ENCODE data around the gene CSF2.

The CSF2 gene

DNA sequence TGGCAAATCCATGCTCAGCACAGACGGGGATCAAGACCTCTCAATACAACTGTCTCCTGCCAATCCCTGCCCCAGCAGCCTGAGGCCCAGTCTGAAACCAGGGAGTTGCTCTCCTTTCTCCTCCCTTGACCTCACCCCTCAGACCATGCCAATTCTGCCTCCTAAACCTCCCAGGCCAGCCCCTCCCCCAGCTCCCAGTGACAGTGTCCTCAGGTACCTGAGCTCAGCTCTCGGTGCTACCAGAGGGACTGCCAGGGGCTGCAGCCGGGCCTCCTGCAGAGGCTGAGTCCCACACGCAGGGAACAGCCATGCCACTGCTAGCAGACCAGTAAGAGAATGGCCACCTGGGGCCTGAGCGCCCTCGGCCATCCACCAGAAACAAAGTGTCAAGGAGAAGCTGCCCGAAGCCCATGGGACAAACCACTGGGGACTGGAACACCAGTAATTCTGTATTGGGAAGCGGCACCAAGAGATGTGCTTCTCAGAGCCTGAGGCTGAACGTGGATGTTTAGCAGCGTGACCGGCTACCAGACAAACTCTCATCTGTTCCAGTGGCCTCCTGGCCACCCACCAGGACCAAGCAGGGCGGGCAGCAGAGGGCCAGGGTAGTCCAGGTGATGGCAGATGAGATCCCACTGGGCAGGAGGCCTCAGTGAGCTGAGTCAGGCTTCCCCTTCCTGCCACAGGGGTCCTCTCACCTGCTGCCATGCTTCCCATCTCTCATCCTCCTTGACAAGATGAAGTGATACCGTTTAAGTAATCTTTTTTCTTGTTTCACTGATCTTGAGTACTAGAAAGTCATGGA lies 13.7 kb upstream of the CSF2 start:
- no peaks in the 10 kb centered on the region for H3K36me3 ChIP-seq (ENCODE audit: control insufficient read depth in 1 of 2, insufficient read depth in 2 of 2, low read depth in 1 of 2, low read length in 2 of 2)

GRCh38 chr5:132060501-132061161 lies 13.0 kb upstream of the CSF2 start, which contains the start of gene IL3:
TSS of gene IL3 (plus strand) at chr5:132060655. CDS start at chr5:132060707, 52 bp downstream.
- Histone ChIP-seq H3K9ac (ENCODE audit: low read length) (no peak within 1 kb of the TSS), H4K91ac (ENCODE audit: low read length) (no peak within 1 kb of the TSS), H3K4me3 (ENCODE audit: insufficient read depth in 1 of 2, low read depth in 1 of 2, low read length in 2 of 2) (no peak within 1 kb of the TSS), H3K9me3 (ENCODE audit: control insufficient read depth, low read length) (no peaks in the 10 kb centered on the region), H2AK5ac (ENCODE audit: low read length, severe bottlenecking) (no peak within 1 kb of the TSS), H4K8ac (ENCODE audit: low read length) (no peak within 1 kb of the TSS), H3K27me3 (ENCODE audit: control insufficient read depth in 1 of 2, insufficient read depth in 1 of 2, low read length in 2 of 2) (peaks cover 7 to 11% of the 10 kb centered on the region in 2 experiments), H3K23ac (ENCODE audit: low read length in 2 of 2) (no peak within 1 kb of the TSS), H2BK12ac (ENCODE audit: low read length in 2 of 2) (no peak within 1 kb of the TSS), H3K4me1 (ENCODE audit: control insufficient read depth, insufficient read depth, low read depth, low read length) (peaks cover 3% of the 10 kb centered on the region), H2AFZ (ENCODE audit: low read depth, low read length) (no peak within 1 kb of the TSS), H3K18ac (ENCODE audit: low read depth in 1 of 2, low read length in 2 of 2) (no peak within 1 kb of the TSS), H3K36me3 (ENCODE audit: control insufficient read depth in 1 of 2, insufficient read depth in 2 of 2, low read depth in 1 of 2, low read length in 2 of 2) (no peaks in the 10 kb centered on the region), H2BK120ac (ENCODE audit: low read depth, low read length) (no peak within 1 kb of the TSS), H3K79me1 (replicated peaks; ENCODE audit: low read length, poor library complexity, severe bottlenecking) (no peaks in the 10 kb centered on the region), H2BK5ac (ENCODE audit: low read depth, low read length, poor library complexity, severe bottlenecking) (no peak within 1 kb of the TSS), H3K4ac (ENCODE audit: low read depth in 1 of 2, low read length in 2 of 2) (no peak within 1 kb of the TSS), H2BK15ac (ENCODE audit: low read depth, poor library complexity, severe bottlenecking) (no peak within 1 kb of the TSS), H3K4me2 (ENCODE audit: low read length, poor library complexity, severe bottlenecking) (no peak within 1 kb of the TSS), H3K27ac (ENCODE audit: low read length, poor library complexity, severe bottlenecking) (no peak within 1 kb of the TSS), H3K14ac (ENCODE audit: low read length in 2 of 2) (no peak within 1 kb of the TSS)
- 86% methylated on average over 16 of the region's 16 CpGs for WGBS
- DNase-seq = no peak

More for the DNA sequence above, 13.7 kb upstream of the CSF2 start:
- Histone ChIP-seq H2BK12ac (ENCODE audit: low read length in 2 of 2) (no peak overlapping the region), H3K14ac (ENCODE audit: low read length in 2 of 2) (no peak overlapping the region), H3K4ac (ENCODE audit: low read depth in 1 of 2, low read length in 2 of 2) (no peak overlapping the region), H2AFZ (ENCODE audit: low read depth, low read length) (no peak overlapping the region), H3K4me1 (ENCODE audit: control insufficient read depth, insufficient read depth, low read depth, low read length) (peaks cover under 1% of the 10 kb centered on the region), H2BK5ac (ENCODE audit: low read depth, low read length, poor library complexity, severe bottlenecking) (no peak overlapping the region), H3K9me3 (ENCODE audit: control insufficient read depth, low read length) (no peaks in the 10 kb centered on the region), H4K91ac (ENCODE audit: low read length) (no peak overlapping the region), H3K27me3 (ENCODE audit: control insufficient read depth in 1 of 2, insufficient read depth in 1 of 2, low read length in 2 of 2) (peaks cover 9 to 14% of the 10 kb centered on the region in 2 experiments), H3K27ac (ENCODE audit: low read length, poor library complexity, severe bottlenecking) (no peak overlapping the region), H3K4me3 (ENCODE audit: insufficient read depth in 1 of 2, low read depth in 1 of 2, low read length in 2 of 2) (no peak overlapping the region), H2AK5ac (ENCODE audit: low read length, severe bottlenecking) (no peak overlapping the region), H4K8ac (ENCODE audit: low read length) (no peak overlapping the region), H2BK120ac (ENCODE audit: low read depth, low read length) (no peak overlapping the region), H2BK15ac (ENCODE audit: low read depth, poor library complexity, severe bottlenecking) (no peak overlapping the region), H3K18ac (ENCODE audit: low read depth in 1 of 2, low read length in 2 of 2) (no peak overlapping the region), H3K9ac (ENCODE audit: low read length) (no peak overlapping the region), H3K79me1 (replicated peaks; ENCODE audit: low read length, poor library complexity, severe bottlenecking) (no peaks in the 10 kb centered on the region), H3K4me2 (ENCODE audit: low read length, poor library complexity, severe bottlenecking) (no peak overlapping the region), H3K23ac (ENCODE audit: low read length in 2 of 2) (no peak overlapping the region)
- WGBS = 83% methylated on average over 12 of the region's 13 CpGs
- DNase-seq = no peak

DNA sequence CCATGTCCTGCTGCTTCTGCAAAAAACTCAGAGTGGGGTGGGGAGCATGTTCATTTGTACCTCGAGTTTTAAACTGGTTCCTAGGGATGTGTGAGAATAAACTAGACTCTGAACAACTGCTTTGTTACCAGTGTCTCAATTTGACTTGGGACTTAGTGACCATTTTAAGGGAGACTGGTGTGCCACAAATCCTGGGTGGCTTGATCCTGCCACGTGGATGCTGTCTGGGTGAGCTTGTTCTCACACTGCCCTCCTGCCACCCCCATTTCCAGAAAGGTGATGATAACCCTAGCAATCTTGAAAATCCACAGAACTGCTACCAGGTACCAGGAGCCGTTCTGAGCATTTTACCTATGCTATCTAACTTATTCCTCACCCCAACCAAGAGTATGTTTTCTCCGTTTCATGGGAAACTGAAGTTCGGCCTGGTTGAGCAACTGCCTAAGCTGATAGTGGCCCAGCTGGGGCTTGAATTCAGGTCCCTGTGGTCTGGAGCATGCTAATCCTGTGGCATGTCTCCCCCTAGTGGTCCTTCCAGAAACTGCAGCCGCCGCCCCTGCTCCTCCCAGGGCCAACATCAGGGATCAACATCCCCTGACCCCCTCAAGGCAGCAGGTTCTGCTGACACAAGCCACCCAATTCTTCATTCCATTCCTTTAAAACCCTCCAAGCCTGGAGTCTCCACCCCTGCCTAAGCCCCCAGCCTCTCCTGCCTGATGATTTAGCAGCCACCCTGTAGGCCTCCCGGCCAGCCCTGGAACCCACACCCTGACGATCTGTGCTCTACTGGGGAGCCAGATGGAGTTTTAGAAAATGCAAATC lies 10.3 kb upstream of the CSF2 start:
- 39% methylated on average over 9 of the region's 9 CpGs for WGBS
- Histone ChIP-seq H3K9me3 (ENCODE audit: control insufficient read depth, low read length) (no peaks in the 10 kb centered on the region), H3K23ac (ENCODE audit: low read length in 2 of 2) (no peak overlapping the region), H3K27me3 (ENCODE audit: control insufficient read depth in 1 of 2, insufficient read depth in 1 of 2, low read length in 2 of 2) (peaks cover 0 to 3% of the 10 kb centered on the region in 2 experiments), H2AK5ac (ENCODE audit: low read length, severe bottlenecking) (no peak overlapping the region), H2BK15ac (ENCODE audit: low read depth, poor library complexity, severe bottlenecking) (no peak overlapping the region), H3K14ac (ENCODE audit: low read length in 2 of 2) (no peak overlapping the region), H3K4me2 (ENCODE audit: low read length, poor library complexity, severe bottlenecking) (no peak overlapping the region), H2BK5ac (ENCODE audit: low read depth, low read length, poor library complexity, severe bottlenecking) (no peak overlapping the region), H3K4me1 (ENCODE audit: control insufficient read depth, insufficient read depth, low read depth, low read length) (peaks cover 4% of the 10 kb centered on the region), H3K27ac (ENCODE audit: low read length, poor library complexity, severe bottlenecking) (no peak overlapping the region), H2AFZ (ENCODE audit: low read depth, low read length) (no peak overlapping the region), H2BK120ac (ENCODE audit: low read depth, low read length) (no peak overlapping the region), H3K4ac (ENCODE audit: low read depth in 1 of 2, low read length in 2 of 2) (no peak overlapping the region), H4K91ac (ENCODE audit: low read length) (no peak overlapping the region), H3K79me1 (replicated peaks; ENCODE audit: low read length, poor library complexity, severe bottlenecking) (no peaks in the 10 kb centered on the region), H3K18ac (ENCODE audit: low read depth in 1 of 2, low read length in 2 of 2) (no peak overlapping the region), H3K4me3 (ENCODE audit: insufficient read depth in 1 of 2, low read depth in 1 of 2, low read length in 2 of 2) (no peak overlapping the region), H4K8ac (ENCODE audit: low read length) (no peak overlapping the region), H3K36me3 (ENCODE audit: control insufficient read depth in 1 of 2, insufficient read depth in 2 of 2, low read depth in 1 of 2, low read length in 2 of 2) (no peaks in the 10 kb centered on the region), H3K9ac (ENCODE audit: low read length) (peak overlapping the region; percentile 10), H2BK12ac (ENCODE audit: low read length in 2 of 2) (no peak overlapping the region)
- DNase-seq = peak; percentile 65

- Histone ChIP-seq H3K4me2 (ENCODE audit: low read length, poor library complexity, severe bottlenecking) (no peak overlapping the region), H3K4me3 (ENCODE audit: insufficient read depth in 1 of 2, low read depth in 1 of 2, low read length in 2 of 2) (no peak overlapping the region)
These were observed 9.4 kb upstream of the CSF2 start for GRCh38 chr5:132064140-132064539.

More at GRCh38 chr5:132064140-132064539, 9.4 kb upstream of the CSF2 start:
- H3K9me3 ChIP-seq (ENCODE audit: control insufficient read depth, low read length) = no peaks in the 10 kb centered on the region
- no peak for DNase-seq
- H2BK5ac ChIP-seq (ENCODE audit: low read depth, low read length, poor library complexity, severe bottlenecking) = no peak overlapping the region
- no peak overlapping the region for H3K14ac ChIP-seq (ENCODE audit: low read length in 2 of 2)
- no peak overlapping the region for H2BK120ac ChIP-seq (ENCODE audit: low read depth, low read length)
- H3K18ac ChIP-seq (ENCODE audit: low read depth in 1 of 2, low read length in 2 of 2) = no peak overlapping the region
- H4K91ac ChIP-seq (ENCODE audit: low read length) = no peak overlapping the region
- H3K27me3 ChIP-seq (ENCODE audit: control insufficient read depth in 1 of 2, insufficient read depth in 1 of 2, low read length in 2 of 2) = peaks cover 0 to under 1% of the 10 kb centered on the region in 2 experiments
- H2BK15ac ChIP-seq (ENCODE audit: low read depth, poor library complexity, severe bottlenecking) = no peak overlapping the region
- H3K79me1 ChIP-seq (replicated peaks; ENCODE audit: low read length, poor library complexity, severe bottlenecking) = no peaks in the 10 kb centered on the region
- H3K27ac ChIP-seq (ENCODE audit: low read length, poor library complexity, severe bottlenecking) = no peak overlapping the region
- 60% methylated on average over 5 of the region's 5 CpGs for WGBS
- no peak overlapping the region for H2AFZ ChIP-seq (ENCODE audit: low read depth, low read length)
- no peak overlapping the region for H3K23ac ChIP-seq (ENCODE audit: low read length in 2 of 2)
- H3K36me3 ChIP-seq (ENCODE audit: control insufficient read depth in 1 of 2, insufficient read depth in 2 of 2, low read depth in 1 of 2, low read length in 2 of 2) = no peaks in the 10 kb centered on the region
- no peak overlapping the region for H3K4ac ChIP-seq (ENCODE audit: low read depth in 1 of 2, low read length in 2 of 2)
- peaks cover 4% of the 10 kb centered on the region for H3K4me1 ChIP-seq (ENCODE audit: control insufficient read depth, insufficient read depth, low read depth, low read length)
- no peak overlapping the region for H3K9ac ChIP-seq (ENCODE audit: low read length)
- no peak overlapping the region for H2BK12ac ChIP-seq (ENCODE audit: low read length in 2 of 2)
- H4K8ac ChIP-seq (ENCODE audit: low read length) = no peak overlapping the region
- no peak overlapping the region for H2AK5ac ChIP-seq (ENCODE audit: low read length, severe bottlenecking)
